ENCODE results near the gene HDAC4. TPM values are rescaled to one million over a fixed set of nuclear protein-coding genes. Genes with fewer than 3 reads are reported as not detected.

The HDAC4 gene
- polyA plus RNA-seq, 1 donor (not counting 4 experiments of a cell fraction or from before 2014, with no cell fraction given): 2.9 TPM

- Histone ChIP-seq H3K79me2 (ENCODE audit: control insufficient read depth, insufficient read depth, low read length) (peaks cover 3% of the 10 kb centered on the region), H3K9me1 (ENCODE audit: control insufficient read depth, extremely low read depth, insufficient read depth, low read length) (no peaks in the 10 kb centered on the region), H3K4me1 (ENCODE audit: control insufficient read depth, extremely low read depth, insufficient read depth, low read length) (no peaks in the 10 kb centered on the region), H3K27ac (ENCODE audit: control insufficient read depth, insufficient read depth, low read length) (no peak overlapping the region), H3K4me2 (ENCODE audit: control insufficient read depth, extremely low read depth, insufficient read depth, low read depth, low read length) (no peak overlapping the region), H3K9ac (ENCODE audit: control insufficient read depth, extremely low read depth, insufficient read depth, low read length) (no peak overlapping the region), H3K4me3 (ENCODE audit: control insufficient read depth in 2 of 3, extremely low read depth in 1 of 3, insufficient read depth in 2 of 3, low read depth in 1 of 3, low read length in 3 of 3) (no peak overlapping the region), H3K9me3 (ENCODE audit: control insufficient read depth, low read depth, low read length) (no peaks in the 10 kb centered on the region), H3K27me3 (ENCODE audit: control insufficient read depth, extremely low read depth, insufficient read depth, low read length) (no peaks in the 10 kb centered on the region), H4K20me1 (ENCODE audit: control insufficient read depth, extremely low read depth, insufficient read depth, low read length) (no peaks in the 10 kb centered on the region), H2AFZ (ENCODE audit: control insufficient read depth, low read length) (no peak overlapping the region), H3K36me3 (ENCODE audit: control insufficient read depth in 2 of 2, extremely low read depth in 1 of 2, insufficient read depth in 2 of 2, low read length in 2 of 2) (no peaks in the 10 kb centered on the region)
- DNase-seq (ENCODE audit: low read depth, low spot score) (no peak), FAIRE-seq (no peak)
- dilution Hi-C loops (cut with MboI; ENCODE audit: extremely low pct_ligation_motif_present, low sequenced_read_pairs): no loop called here
- TF ChIP-seq CTCF (optimal IDR thresholded peaks at IDR 0.05 in 1 of 3, IDR thresholded peaks at IDR 0.05 in 1 of 3, conservative IDR thresholded peaks at IDR 0.05 in 1 of 3; ENCODE audit: extremely low read depth in 1 of 3, insufficient read depth in 2 of 3, low read length in 3 of 3): no peak
- TF ChIP-seq EZH2 (IDR thresholded peaks at IDR 0.05; ENCODE audit: low read length): no peak
Measured at GRCh38 chr2:239222706-239223309, 178.0 kb downstream of the HDAC4 start.

GRCh38 chr2:239222312-239222660 lies 178.5 kb downstream of the HDAC4 start:
- no peak for FAIRE-seq
- no peak overlapping the region for H3K27ac ChIP-seq (ENCODE audit: control insufficient read depth, insufficient read depth, low read length)

More at GRCh38 chr2:239222312-239222660, 178.5 kb downstream of the HDAC4 start:
- Histone ChIP-seq H3K9me1 (ENCODE audit: control insufficient read depth, extremely low read depth, insufficient read depth, low read length) (no peaks in the 10 kb centered on the region), H3K9me3 (ENCODE audit: control insufficient read depth, low read depth, low read length) (no peaks in the 10 kb centered on the region), H3K79me2 (ENCODE audit: control insufficient read depth, insufficient read depth, low read length) (peaks cover 3% of the 10 kb centered on the region), H3K9ac (ENCODE audit: control insufficient read depth, extremely low read depth, insufficient read depth, low read length) (no peak overlapping the region), H2AFZ (ENCODE audit: control insufficient read depth, low read length) (no peak overlapping the region), H3K4me3 (ENCODE audit: control insufficient read depth in 2 of 3, extremely low read depth in 1 of 3, insufficient read depth in 2 of 3, low read depth in 1 of 3, low read length in 3 of 3) (no peak overlapping the region), H3K36me3 (ENCODE audit: control insufficient read depth in 2 of 2, extremely low read depth in 1 of 2, insufficient read depth in 2 of 2, low read length in 2 of 2) (no peaks in the 10 kb centered on the region), H3K27me3 (ENCODE audit: control insufficient read depth, extremely low read depth, insufficient read depth, low read length) (no peaks in the 10 kb centered on the region), H4K20me1 (ENCODE audit: control insufficient read depth, extremely low read depth, insufficient read depth, low read length) (no peaks in the 10 kb centered on the region), H3K4me2 (ENCODE audit: control insufficient read depth, extremely low read depth, insufficient read depth, low read depth, low read length) (no peak overlapping the region), H3K4me1 (ENCODE audit: control insufficient read depth, extremely low read depth, insufficient read depth, low read length) (no peaks in the 10 kb centered on the region)
- no peak for DNase-seq (ENCODE audit: low read depth, low spot score)
- TF ChIP-seq EZH2 (IDR thresholded peaks at IDR 0.05; ENCODE audit: low read length): no peak
- no peak for TF ChIP-seq CTCF (optimal IDR thresholded peaks at IDR 0.05 in 1 of 3, IDR thresholded peaks at IDR 0.05 in 1 of 3, conservative IDR thresholded peaks at IDR 0.05 in 1 of 3; ENCODE audit: extremely low read depth in 1 of 3, insufficient read depth in 2 of 3, low read length in 3 of 3)
- dilution Hi-C loops (cut with MboI; ENCODE audit: extremely low pct_ligation_motif_present, low sequenced_read_pairs): no loop called here
